PC-9 (cell line): Measurements from ENCODE around the gene ELL2. TPM values are rescaled to one million over a fixed set of nuclear protein-coding genes. Genes with fewer than 3 reads are reported as not detected.

Experiments used
- BruUV-seq: library from RNA; stranded (reverse); fragments of 400-500 nt; replicated peaks from 2 replicates; lab custom pipeline; 2021; lab: Mats Ljungman, UMichigan
- CTCF ChIA-PET: fragments of 300-600 bp; sonication (Branson Sonifier 250); formaldehyde crosslinking; loops from one replicate; lab custom pipeline; 2022; ENCODE audit warnings: antibody characterized with exemption; lab: Charles Lee
- POLR2A ChIA-PET: fragments of 300-600 bp; sonication (Branson Sonifier 250); formaldehyde crosslinking; loops from one replicate; lab custom pipeline; 2022; ENCODE audit warnings: antibody characterized with exemption; ENCODE audit not compliant: unreplicated experiment; lab: Charles Lee
- DNase-seq, 2 experiments: peaks; one replicate each; pipeline versions ENCODE4 v3.0.0 to v3.0.0-alpha.2; 2015 to 2022; ENCODE audit warnings: mixed read lengths in 1 of 2
- H2AFZ ChIP-seq: fragments of 200-600 bp; sonication (generic); 2 replicates; pipeline ENCODE4 v1.8.1; 2017; ENCODE audit warnings: antibody characterized with exemption
- H3F3A ChIP-seq: fragments of 200-600 bp; sonication (generic); 2 replicates; pipeline ENCODE4 v1.8.1; 2017; ENCODE audit warnings: antibody characterized with exemption, mild to moderate bottlenecking, low read depth; ENCODE audit not compliant: insufficient read depth
- H3K27ac ChIP-seq: fragments of 200-600 bp; sonication (generic); 2 replicates; pipeline ENCODE4 v1.6.1; 2016; ENCODE audit warnings: mixed run types
- H3K27me3 ChIP-seq: fragments of 200-600 bp; sonication (generic); 2 replicates; pipeline ENCODE4 v1.6.1; 2016; ENCODE audit warnings: low read depth, mixed run types; ENCODE audit not compliant: insufficient read depth
- H3K36me3 ChIP-seq: fragments of 200-600 bp; sonication (generic); 2 replicates; pipeline ENCODE4 v1.6.1; 2016; ENCODE audit warnings: low read depth, mixed run types
- H3K4me1 ChIP-seq: fragments of 200-600 bp; sonication (generic); replicated peaks from 2 replicates; pipeline ENCODE4 v1.6.1; 2016; ENCODE audit warnings: mixed run types; ENCODE audit not compliant: insufficient read depth
- H3K4me2 ChIP-seq: fragments of 200-600 bp; sonication (generic); 2 replicates; pipeline ENCODE4 v1.6.1; 2017; ENCODE audit warnings: mixed run types
- H3K4me3 ChIP-seq: fragments of 200-600 bp; sonication (generic); 2 replicates; pipeline ENCODE4 v1.6.1; 2016; ENCODE audit warnings: mixed run types
- H3K79me2 ChIP-seq: fragments of 200-600 bp; sonication (generic); 2 replicates; pipeline ENCODE4 v1.6.1; 2017; ENCODE audit warnings: low read depth, mixed run types
- H3K9me2 ChIP-seq: fragments of 200-600 bp; sonication (generic); 2 replicates; pipeline ENCODE4 v1.8.1; 2017; ENCODE audit warnings: mild to moderate bottlenecking; ENCODE audit not compliant: insufficient read depth
- H3K9me3 ChIP-seq: fragments of 200-600 bp; sonication (generic); 2 replicates; pipeline ENCODE4 v1.8.1; 2016; ENCODE audit warnings: low read depth; ENCODE audit not compliant: insufficient read depth
- H4K20me1 ChIP-seq: fragments of 200-600 bp; sonication (generic); 2 replicates; pipeline ENCODE4 v1.8.1; 2017; ENCODE audit not compliant: insufficient read depth
- EZH2 ChIP-seq: fragments of 200-600 bp; sonication (generic); IDR thresholded peaks from 2 replicates; pipeline ENCODE4 v1.8.0; 2017; ENCODE audit warnings: antibody characterized with exemption, low read depth
- intact Hi-C: fragments of 100-400 bp; cut with micrococcal nuclease; formaldehyde crosslinking; loops from one replicate; pipeline ENCODE4 v1.10.0; 2022; ENCODE audit not compliant: unreplicated experiment
- total RNA-seq: library from RNA; stranded (reverse); gene quantifications from 2 replicates; pipeline ENCODE4 v1.2.3, GENCODE V29; 2021
- TF ChIP-seq, protein P1 (sequence below): fragments of 200-600 bp; sonication (generic); conservative IDR thresholded peaks from 2 replicates; pipeline ENCODE4 v1.6.1; 2017; ENCODE audit warnings: mixed run types, antibody characterized with exemption, mild to moderate bottlenecking, moderate library complexity

ELL2 gene
- total RNA-seq, 1 experiment from 2014 or later: 25.5 TPM

DNA sequence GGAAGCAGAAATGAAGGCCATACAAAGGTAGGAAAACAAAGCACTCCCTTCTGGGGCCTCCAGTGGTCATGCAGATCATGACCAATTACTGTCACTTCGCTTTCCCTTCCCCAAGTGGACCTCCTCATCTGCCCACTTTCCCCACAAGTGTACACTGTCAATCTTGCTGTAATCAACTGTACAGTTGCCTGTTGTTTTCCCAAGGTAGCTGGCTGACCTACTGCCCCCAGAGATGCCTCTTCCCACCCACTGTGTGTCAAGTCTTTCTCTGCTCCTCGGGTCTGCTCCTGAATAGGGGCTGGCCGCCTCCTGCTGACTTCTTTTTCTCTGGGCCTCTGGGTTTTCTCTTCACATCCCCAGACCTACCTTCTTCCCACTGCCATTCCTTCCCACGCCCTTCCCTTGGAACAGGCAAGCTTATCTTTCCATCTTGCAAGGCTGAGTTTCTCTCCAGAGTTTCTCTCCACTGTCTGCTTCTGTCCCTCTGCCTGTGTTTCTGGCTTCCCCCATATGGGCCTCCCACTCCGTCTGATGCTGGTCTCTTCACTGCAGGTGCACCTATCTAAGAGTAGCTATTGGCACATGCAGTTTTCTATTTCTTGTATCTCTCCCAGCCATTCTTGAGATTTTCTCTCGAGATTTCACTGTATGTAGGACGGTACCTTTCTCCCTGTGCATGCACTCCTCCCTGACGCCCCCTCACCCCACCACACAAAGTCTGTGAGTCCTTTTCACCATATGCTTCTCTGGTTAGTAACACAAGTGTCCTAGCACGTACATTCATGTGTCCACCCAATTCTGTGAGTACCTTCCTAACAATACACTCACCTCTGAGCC lies 2.4 kb downstream of the ELL2 start:
- H3K27ac ChIP-seq: no peak overlapping the region
- TF ChIP-seq, protein P1, sequence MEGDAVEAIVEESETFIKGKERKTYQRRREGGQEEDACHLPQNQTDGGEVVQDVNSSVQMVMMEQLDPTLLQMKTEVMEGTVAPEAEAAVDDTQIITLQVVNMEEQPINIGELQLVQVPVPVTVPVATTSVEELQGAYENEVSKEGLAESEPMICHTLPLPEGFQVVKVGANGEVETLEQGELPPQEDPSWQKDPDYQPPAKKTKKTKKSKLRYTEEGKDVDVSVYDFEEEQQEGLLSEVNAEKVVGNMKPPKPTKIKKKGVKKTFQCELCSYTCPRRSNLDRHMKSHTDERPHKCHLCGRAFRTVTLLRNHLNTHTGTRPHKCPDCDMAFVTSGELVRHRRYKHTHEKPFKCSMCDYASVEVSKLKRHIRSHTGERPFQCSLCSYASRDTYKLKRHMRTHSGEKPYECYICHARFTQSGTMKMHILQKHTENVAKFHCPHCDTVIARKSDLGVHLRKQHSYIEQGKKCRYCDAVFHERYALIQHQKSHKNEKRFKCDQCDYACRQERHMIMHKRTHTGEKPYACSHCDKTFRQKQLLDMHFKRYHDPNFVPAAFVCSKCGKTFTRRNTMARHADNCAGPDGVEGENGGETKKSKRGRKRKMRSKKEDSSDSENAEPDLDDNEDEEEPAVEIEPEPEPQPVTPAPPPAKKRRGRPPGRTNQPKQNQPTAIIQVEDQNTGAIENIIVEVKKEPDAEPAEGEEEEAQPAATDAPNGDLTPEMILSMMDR: no peak
- TF ChIP-seq EZH2: no peak
- no TSS peak for BruUV-seq
- ChIA-PET POLR2A (interaction anchor here (0.6 kb wide), 1 partner anchor 146 kb away, joined by 8 read pairs; no protein-coding TSS in a partner anchor), CTCF (interaction anchor here (0.6 to 1.0 kb wide), 2 partner anchors 258 to 377 kb away, joined by 3 to 6 read pairs; no protein-coding TSS in a partner anchor)
- H2AFZ ChIP-seq: no peak overlapping the region
- H3K9me3 ChIP-seq: no peaks in the 10 kb centered on the region
- peak overlapping the region; percentile 65 for H3K4me3 ChIP-seq
- peaks cover 8% of the 10 kb centered on the region for H3F3A ChIP-seq
- peaks cover 53% of the 10 kb centered on the region for H3K4me1 ChIP-seq
- intact Hi-C loops: loop anchor here (5.0 kb wide), 1 partner anchor 67 kb away; no protein-coding TSS in a partner anchor
- DNase-seq: peak in 1 of 2 experiments; percentile 2
- H3K4me2 ChIP-seq: peak overlapping the region; percentile 90
- no peaks in the 10 kb centered on the region for H3K9me2 ChIP-seq
- H3K36me3 ChIP-seq: peaks cover 9% of the 10 kb centered on the region
- H3K79me2 ChIP-seq: peaks cover 66% of the 10 kb centered on the region
- no peaks in the 10 kb centered on the region for H3K27me3 ChIP-seq
- peaks cover 8% of the 10 kb centered on the region; the same call in 1 of the 2 replicates for H4K20me1 ChIP-seq

DNA sequence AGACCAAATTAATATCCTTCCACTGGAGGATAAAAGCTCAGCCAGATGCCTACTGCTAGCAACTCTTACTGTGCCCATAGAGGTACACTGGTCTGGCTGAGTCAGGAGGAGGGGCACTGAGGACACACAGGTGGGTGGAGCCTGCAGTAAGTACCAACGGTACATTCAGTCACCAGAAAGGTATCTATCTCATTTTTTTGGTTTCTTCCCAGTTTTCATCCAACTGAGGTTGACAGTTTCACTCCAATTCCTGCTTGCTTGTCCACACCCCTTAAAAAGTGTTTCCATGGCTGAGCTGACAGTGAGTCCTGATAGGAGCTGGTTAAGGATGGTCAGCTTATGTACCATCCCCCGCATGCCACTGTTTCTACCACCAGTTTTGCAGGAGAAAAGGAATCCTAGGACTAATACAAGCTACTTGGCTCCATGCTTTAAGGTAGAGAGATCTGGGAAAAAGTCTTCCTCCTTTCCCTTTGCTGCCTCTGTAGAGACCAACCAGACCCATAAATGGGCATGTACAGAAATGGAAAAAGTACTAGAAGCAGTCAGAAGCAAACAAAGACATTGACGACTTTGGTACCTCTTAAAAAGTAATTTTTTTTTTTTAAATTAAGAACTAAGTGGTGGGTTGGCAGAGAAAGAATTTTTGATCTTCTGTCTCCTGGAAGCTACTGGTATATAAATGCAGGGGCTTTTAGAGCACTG lies 3.2 kb downstream of the ELL2 start:
- peaks cover 8% of the 10 kb centered on the region; the same call in 1 of the 2 replicates for H4K20me1 ChIP-seq
- H3K79me2 ChIP-seq: peaks cover 72% of the 10 kb centered on the region

More for the DNA sequence above, 3.2 kb downstream of the ELL2 start:
- Histone ChIP-seq H2AFZ (no peak overlapping the region), H3K27me3 (no peaks in the 10 kb centered on the region), H3K36me3 (peaks cover 9% of the 10 kb centered on the region), H3K4me2 (peak overlapping the region; percentile 90), H3K27ac (no peak overlapping the region), H3F3A (peaks cover 8% of the 10 kb centered on the region), H3K9me2 (no peaks in the 10 kb centered on the region), H3K4me1 (peaks cover 46% of the 10 kb centered on the region), H3K4me3 (no peak overlapping the region; the same call in 1 of the 2 replicates), H3K9me3 (0 out of 2 replicates have a peak, but pooled peaks cover 4% of the 10 kb centered on the region)
- intact Hi-C loops: loop anchor here (5.0 kb wide), 1 partner anchor 66 kb away; no protein-coding TSS in a partner anchor
- DNase-seq: peak in 1 of 2 experiments; percentile 3
- CTCF ChIA-PET: interaction anchor here (0.7 kb wide), 1 partner anchor 412 kb away, joined by 5 read pairs; no protein-coding TSS in a partner anchor
- POLR2A ChIA-PET: interaction anchor here (0.6 to 0.7 kb wide), 2 partner anchors 147 to 359 kb away, joined by 7 to 8 read pairs; no protein-coding TSS in a partner anchor
- TF ChIP-seq, protein P1: no peak
- TF ChIP-seq EZH2: no peak
- TSS peak; percentile 12 for BruUV-seq
